HG02885 (cell line): Measurements from ENCODE around the gene CHAT.

Source experiments
- ATAC-seq: cut with Tn5 transposase; IDR thresholded peaks from one replicate; pipeline ENCODE4 v1.9.1; 2021; ENCODE audit warnings: mild to moderate bottlenecking; ENCODE audit not compliant: unreplicated experiment, poor library complexity

Gene CHAT

GRCh38 chr10:49596836-49597235, 17.0 kb upstream of the CHAT start:
- no peak for ATAC-seq

GRCh38 chr10:49597426-49598163, 16.2 kb upstream of the CHAT start:
- no peak for ATAC-seq

- no peak for ATAC-seq
These were observed 15.5 kb upstream of the CHAT start for GRCh38 chr10:49598164-49598856.

GRCh38 chr10:49598986-49599385, 14.9 kb upstream of the CHAT start:
- no peak for ATAC-seq

GRCh38 chr10:49599546-49599945, 14.3 kb upstream of the CHAT start:
- ATAC-seq = no peak

- ATAC-seq = no peak
These were observed 13.8 kb upstream of the CHAT start for GRCh38 chr10:49600046-49600445.

GRCh38 chr10:49600781-49601400, 12.9 kb upstream of the CHAT start:
- no peak for ATAC-seq

- no peak for ATAC-seq
These were observed 12.0 kb upstream of the CHAT start for GRCh38 chr10:49601857-49602256.

GRCh38 chr10:49602380-49603023, 11.3 kb upstream of the CHAT start:
- no peak for ATAC-seq

- ATAC-seq = no peak
These were observed 8.5 kb upstream of the CHAT start for GRCh38 chr10:49605216-49605938.

GRCh38 chr10:49605939-49606509, 7.8 kb upstream of the CHAT start:
- no peak for ATAC-seq

GRCh38 chr10:49606981-49607535, 6.8 kb upstream of the CHAT start:
- ATAC-seq = peak; percentile 88

- ATAC-seq = no peak
These were observed 5.5 kb upstream of the CHAT start for GRCh38 chr10:49608166-49609005.

GRCh38 chr10:49609006-49609282, 4.9 kb upstream of the CHAT start:
- ATAC-seq = no peak

- ATAC-seq = no peak
These were observed 4.3 kb upstream of the CHAT start for GRCh38 chr10:49609283-49610113.

- no peak for ATAC-seq
These were observed 3.8 kb upstream of the CHAT start, which contains the start of gene SLC18A3 for GRCh38 chr10:49610114-49610457. SLC18A3 (plus strand) TSS chr10:49610310; CDS start chr10:49610741, 431 bp downstream.

- ATAC-seq = no peak
These were observed 3.2 kb upstream of the CHAT start for GRCh38 chr10:49610458-49611165.
